Raji (cell line): Measurements from ENCODE around the gene WASF2.

ENCODE experiments used
- POLR2A ChIP-seq: IDR thresholded peaks from 2 replicates; pipeline ENCODE4 v1.6.1; 2011; ENCODE audit warnings: low read depth, low read length, control low read depth; ENCODE audit not compliant: insufficient read depth

WASF2 gene

GRCh38 chr1:27400082-27400962 lies 89.6 kb downstream of the WASF2 start:
- TF ChIP-seq POLR2A = no peak

DNA sequence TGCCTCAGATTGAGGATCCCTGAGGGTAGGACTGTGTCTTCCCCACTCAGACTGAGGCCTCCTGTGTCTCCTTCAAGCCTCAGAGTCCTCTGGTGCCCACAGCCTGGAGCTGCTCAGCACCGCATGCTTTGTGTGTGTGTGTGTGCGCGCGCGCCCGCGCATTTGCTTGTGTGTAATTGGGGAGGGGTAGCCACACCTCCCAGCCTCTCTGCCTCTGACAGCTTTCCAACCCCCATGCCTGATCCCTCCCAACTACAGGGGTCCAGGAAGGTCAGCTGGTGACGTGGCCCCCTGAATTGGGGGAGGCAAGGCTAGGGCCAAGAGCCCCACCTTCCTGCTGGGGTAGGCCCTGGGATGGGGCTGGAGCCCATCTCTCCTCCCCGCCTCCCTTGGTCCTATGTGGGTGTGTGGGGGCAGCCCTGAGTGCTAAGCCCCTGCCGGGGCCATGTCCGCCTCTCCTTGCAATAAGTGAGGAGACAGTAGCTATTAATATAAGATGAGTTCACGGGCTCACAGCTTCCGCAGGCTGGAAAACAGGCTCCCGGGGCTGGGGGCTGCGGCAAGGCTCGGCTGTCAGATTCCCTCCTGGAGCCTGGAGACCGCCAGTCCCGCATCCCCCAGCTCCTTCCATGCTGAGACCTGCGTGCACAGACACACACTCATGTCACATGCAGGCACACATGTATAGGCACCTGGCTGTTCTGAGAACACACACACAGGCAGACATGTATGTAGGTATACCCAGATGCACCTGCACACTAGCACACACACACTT lies 90.5 kb downstream of the WASF2 start:
- TF ChIP-seq POLR2A = no peak

GRCh38 chr1:27398405-27399149 lies 91.4 kb downstream of the WASF2 start:
- no peak for TF ChIP-seq POLR2A

GRCh38 chr1:27397749-27398148 lies 92.2 kb downstream of the WASF2 start:
- no peak for TF ChIP-seq POLR2A

DNA sequence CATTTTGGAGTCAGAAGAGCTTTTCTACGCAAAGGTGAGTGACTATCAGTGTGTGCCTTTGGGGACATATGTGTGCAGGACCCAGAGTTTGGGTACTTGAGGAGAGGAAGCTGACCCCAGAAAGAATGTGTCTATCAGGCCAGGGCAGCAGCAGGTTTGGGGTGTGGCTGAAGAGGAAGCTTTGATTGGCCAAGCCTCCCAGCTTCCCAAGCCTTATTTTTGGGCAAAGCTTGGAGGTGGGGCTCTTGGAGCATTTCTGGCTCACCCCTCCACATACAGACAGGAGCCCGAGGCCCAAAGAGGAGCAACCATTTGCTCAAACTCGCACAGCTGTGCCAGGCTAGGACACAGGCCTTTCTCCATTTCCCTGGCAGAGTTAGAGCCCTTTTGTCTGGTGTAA lies 92.9 kb downstream of the WASF2 start:
- no peak for TF ChIP-seq POLR2A

- no peak for TF ChIP-seq POLR2A
These were observed 94.3 kb downstream of the WASF2 start for GRCh38 chr1:27395441-27396195.

DNA sequence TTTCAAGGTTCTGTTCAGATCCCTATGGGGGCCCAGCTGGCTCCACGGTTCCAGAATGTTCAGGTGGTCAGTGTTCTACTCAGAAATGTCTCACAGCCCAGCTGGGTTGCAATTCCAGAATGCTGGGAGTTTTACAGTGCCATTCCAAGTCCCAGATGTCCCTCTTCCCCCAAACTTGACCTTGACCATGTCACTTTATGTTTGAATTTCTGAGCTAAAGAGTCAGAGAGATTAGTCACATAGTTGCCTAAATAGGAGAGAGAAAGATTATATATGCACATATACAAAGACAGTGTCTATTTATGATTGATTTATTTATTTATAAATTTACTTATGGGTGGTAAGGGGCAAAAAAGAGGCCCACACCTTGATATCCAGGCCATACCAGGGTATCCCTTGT lies 95.0 kb downstream of the WASF2 start:
- no peak for TF ChIP-seq POLR2A

DNA sequence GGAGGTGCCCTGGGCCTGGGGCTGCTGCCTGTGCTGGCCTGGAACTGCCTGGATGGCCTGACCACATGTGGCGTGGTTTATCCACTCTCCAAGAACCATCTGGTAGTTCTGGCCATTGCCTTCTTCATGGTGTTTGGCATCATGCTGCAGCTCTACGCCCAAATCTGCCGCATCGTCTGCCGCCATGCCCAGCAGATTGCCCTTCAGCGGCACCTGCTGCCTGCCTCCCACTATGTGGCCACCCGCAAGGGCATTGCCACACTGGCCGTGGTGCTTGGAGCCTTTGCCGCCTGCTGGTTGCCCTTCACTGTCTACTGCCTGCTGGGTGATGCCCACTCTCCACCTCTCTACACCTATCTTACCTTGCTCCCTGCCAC lies 95.7 kb downstream of the WASF2 start:
- TF ChIP-seq POLR2A = no peak

- no peak for TF ChIP-seq POLR2A
These were observed 96.2 kb downstream of the WASF2 start for GRCh38 chr1:27393641-27394281.

DNA sequence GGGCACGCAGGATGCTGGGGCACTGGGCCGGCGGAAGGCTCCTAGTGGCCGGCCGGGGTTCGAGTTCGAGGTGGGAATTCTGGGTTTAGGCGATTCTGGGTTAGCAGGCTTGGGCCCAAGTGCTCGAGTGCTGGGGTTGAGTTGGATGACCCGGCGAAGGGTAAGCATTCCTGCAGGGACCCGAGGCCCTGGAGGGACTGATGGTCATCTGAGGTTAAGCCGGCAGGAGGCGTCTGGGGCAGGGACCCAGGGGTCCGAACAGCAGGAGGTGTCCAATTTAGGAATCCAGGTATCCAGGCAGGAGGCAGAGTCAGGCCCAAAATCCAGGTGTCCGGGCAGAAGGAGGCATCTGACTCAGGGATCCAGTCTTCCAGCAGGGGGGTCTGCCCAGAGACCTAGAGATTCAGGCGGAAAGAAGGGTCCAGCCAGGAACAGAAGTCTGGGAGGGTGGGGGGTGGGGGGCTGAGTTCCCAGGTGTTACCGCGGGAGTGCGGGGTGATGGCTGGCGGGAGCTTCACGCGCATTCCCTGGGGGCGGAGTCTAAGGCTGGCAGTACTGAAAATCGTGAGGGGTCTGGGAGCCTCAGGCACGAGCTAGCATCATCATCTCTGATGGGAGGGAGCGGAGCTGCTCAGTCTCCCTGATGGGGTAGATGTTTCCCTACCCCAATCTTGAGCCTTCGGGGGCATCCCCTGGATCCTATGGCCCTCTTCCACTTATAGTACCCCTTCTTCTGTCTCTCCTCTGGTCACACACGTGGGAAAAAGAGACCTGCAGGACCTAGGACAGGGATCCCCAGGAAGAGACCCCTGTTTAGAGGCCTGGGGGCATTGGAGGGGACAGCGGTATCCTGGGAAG lies 97.0 kb downstream of the WASF2 start:
- no peak for TF ChIP-seq POLR2A

DNA sequence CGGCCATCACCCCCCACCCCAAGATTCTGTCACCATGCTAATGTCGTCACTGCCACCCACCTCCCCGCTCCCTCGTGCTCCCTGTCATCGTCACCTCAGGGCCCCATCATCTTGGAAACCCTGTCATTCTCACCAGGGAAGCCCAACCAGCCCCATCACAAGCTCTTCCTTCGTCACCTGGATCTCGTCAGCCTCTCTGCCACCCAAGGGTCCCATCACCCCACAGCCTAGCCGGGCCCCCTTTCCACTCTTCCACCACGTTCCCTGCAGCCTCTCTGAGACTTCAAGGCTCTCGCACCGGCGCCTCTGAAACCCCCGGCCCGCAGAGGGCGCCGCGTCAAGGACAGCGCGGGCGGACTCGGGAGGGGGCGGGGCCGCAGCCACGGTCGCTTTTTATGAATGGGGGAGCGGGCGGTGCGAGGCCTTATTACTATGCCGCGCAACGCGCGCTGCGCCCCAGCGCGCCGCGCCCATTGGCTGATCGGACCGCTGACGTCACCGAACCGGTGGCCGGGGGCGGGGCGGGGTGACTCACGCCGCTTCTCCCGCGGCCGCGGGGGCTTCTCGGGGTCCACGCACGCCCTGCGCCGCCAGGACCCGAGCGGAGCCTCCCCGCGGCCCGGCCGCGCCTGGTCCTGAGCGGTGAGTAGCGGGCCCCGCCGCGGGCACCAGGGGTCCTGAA lies 97.7 kb downstream of the WASF2 start, which contains the start of gene GPR3:
TSS of gene GPR3 (plus strand) at position 527 of the 682 bp plus-strand sequence. CDS start 1,177 bp downstream, outside the sequence.
- no peak for TF ChIP-seq POLR2A

DNA sequence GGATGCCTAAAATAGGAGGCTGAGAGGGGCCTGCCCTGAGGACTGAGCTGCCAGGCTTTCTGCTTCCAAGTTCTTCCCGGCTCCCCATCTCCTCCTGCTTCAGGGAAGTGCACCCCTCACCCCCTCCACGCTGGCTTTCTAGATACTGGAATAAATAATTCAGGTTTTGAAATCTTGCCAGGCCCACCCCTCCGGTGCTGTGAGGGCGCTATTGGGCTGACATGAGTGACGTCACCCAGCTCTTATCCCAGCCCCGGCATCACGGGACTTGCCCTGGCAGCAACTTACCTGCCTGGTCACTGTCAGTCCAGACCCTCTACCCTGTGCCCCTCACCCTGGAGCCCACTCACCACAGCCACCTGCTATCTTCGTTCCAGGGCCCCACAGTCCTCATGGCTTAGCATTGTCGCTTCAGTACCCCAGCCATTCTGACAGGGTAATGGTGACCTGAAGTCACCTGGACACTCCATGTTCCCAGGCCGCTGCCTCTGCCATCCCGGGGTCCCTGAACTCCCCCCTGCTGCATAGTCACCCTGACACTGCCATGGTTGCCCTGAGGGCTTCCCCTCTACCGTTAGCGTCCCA lies 98.4 kb downstream of the WASF2 start:
- no peak for TF ChIP-seq POLR2A

GRCh38 chr1:27388337-27389005 lies 101.5 kb downstream of the WASF2 start:
- TF ChIP-seq POLR2A = no peak
